DND-41 (cell line): ENCODE data around the gene SMIM5.

ENCODE experiments used
- EZH2 ChIP-seq: IDR thresholded peaks from 3 replicates; pipeline ENCODE4 v1.6.1; 2012; ENCODE audit warnings: borderline replicate concordance, low read depth, mild to moderate bottlenecking, moderate library complexity, low read length, inconsistent platforms; ENCODE audit not compliant: severe bottlenecking
- TF ChIP-seq, protein P1 (sequence below): IDR thresholded peaks from 2 replicates; pipeline ENCODE4 v1.5.1; 2012; ENCODE audit warnings: borderline replicate concordance, low read length, moderate library complexity, mild to moderate bottlenecking; ENCODE audit not compliant: poor library complexity, severe bottlenecking; ENCODE audit errors: extremely low read depth

DNA sequence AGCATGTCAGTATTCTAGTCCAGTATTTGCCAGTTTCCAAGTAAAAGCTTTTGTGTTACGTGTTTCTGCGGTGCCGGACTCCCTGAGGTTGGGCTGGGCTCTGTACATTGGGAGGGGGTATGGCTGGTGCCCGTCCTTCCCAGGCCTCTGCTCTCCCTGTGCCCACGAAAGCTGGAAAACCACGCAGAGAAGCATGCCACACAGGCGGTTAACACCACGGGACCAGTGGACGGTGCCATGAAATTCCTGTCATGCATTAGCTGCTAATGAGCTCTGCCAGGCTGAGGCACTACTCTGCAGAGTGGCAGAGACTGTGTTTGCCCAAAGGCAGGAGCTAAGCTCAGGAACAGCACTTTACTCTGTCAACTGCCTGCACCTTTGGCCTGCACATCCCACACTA, 8.1 kb downstream of the SMIM5 start:
- TF ChIP-seq, protein P1, sequence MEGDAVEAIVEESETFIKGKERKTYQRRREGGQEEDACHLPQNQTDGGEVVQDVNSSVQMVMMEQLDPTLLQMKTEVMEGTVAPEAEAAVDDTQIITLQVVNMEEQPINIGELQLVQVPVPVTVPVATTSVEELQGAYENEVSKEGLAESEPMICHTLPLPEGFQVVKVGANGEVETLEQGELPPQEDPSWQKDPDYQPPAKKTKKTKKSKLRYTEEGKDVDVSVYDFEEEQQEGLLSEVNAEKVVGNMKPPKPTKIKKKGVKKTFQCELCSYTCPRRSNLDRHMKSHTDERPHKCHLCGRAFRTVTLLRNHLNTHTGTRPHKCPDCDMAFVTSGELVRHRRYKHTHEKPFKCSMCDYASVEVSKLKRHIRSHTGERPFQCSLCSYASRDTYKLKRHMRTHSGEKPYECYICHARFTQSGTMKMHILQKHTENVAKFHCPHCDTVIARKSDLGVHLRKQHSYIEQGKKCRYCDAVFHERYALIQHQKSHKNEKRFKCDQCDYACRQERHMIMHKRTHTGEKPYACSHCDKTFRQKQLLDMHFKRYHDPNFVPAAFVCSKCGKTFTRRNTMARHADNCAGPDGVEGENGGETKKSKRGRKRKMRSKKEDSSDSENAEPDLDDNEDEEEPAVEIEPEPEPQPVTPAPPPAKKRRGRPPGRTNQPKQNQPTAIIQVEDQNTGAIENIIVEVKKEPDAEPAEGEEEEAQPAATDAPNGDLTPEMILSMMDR, result no peak
- TF ChIP-seq EZH2, result no peak
